Measurements from ENCODE around the gene ST7L.

Gene ST7L

GRCh38 chr1:112618114-112618720 is 724 bp downstream of the ST7L start:
- DNase-seq (ENCODE audit: low read depth, low spot score) = no peak

GRCh38 chr1:112614460-112615065 is 4.4 kb downstream of the ST7L start:
- no peak for TF ChIP-seq SUZ12 (IDR thresholded peaks at IDR 0.05; ENCODE audit: extremely low read depth, insufficient read depth, insufficient read length)
- TF ChIP-seq YY1 (IDR thresholded peaks at IDR 0.05; ENCODE audit: insufficient read depth, insufficient read length) = no peak
- no peak for TF ChIP-seq ZNF274 (IDR thresholded peaks at IDR 0.05; ENCODE audit: low read depth, low read length)
- no peak for DNase-seq (ENCODE audit: low read depth, low spot score)
- peaks cover 65% of the 10 kb centered on the region for H3K36me3 ChIP-seq (ENCODE audit: insufficient read depth, insufficient read length, low read length)
- no peaks in the 10 kb centered on the region for H3K27me3 ChIP-seq (ENCODE audit: insufficient read depth, insufficient read length)
- H3K9ac ChIP-seq (ENCODE audit: insufficient read length, low read depth) = no peak overlapping the region
- no peak overlapping the region for H3K4me3 ChIP-seq (ENCODE audit: insufficient read length, low read depth)
- no peaks in the 10 kb centered on the region for H3K4me1 ChIP-seq (ENCODE audit: insufficient read depth, insufficient read length)
- H3K9me3 ChIP-seq (ENCODE audit: insufficient read depth, low read length) = no peaks in the 10 kb centered on the region

More at GRCh38 chr1:112618114-112618720, 724 bp downstream of the ST7L start:
- no peak for TF ChIP-seq YY1 (IDR thresholded peaks at IDR 0.05; ENCODE audit: insufficient read depth, insufficient read length)
- Histone ChIP-seq H3K36me3 (ENCODE audit: insufficient read depth, insufficient read length, low read length) (peaks cover 44% of the 10 kb centered on the region), H3K4me3 (ENCODE audit: insufficient read length, low read depth) (peak overlapping the region; percentile 96), H3K27me3 (ENCODE audit: insufficient read depth, insufficient read length) (no peaks in the 10 kb centered on the region), H3K9me3 (ENCODE audit: insufficient read depth, low read length) (no peaks in the 10 kb centered on the region), H3K4me1 (ENCODE audit: insufficient read depth, insufficient read length) (no peaks in the 10 kb centered on the region), H3K9ac (ENCODE audit: insufficient read length, low read depth) (peak overlapping the region; percentile 99)

GRCh38 chr1:112605633-112606327 is 13.2 kb downstream of the ST7L start:
- Histone ChIP-seq H3K9me3 (ENCODE audit: insufficient read depth, low read length) (no peaks in the 10 kb centered on the region), H3K4me1 (ENCODE audit: insufficient read depth, insufficient read length) (no peaks in the 10 kb centered on the region), H3K27me3 (ENCODE audit: insufficient read depth, insufficient read length) (no peaks in the 10 kb centered on the region), H3K4me3 (ENCODE audit: insufficient read length, low read depth) (no peak overlapping the region), H3K9ac (ENCODE audit: insufficient read length, low read depth) (no peak overlapping the region), H3K36me3 (ENCODE audit: insufficient read depth, insufficient read length, low read length) (peaks cover 70% of the 10 kb centered on the region)
- TF ChIP-seq SUZ12 (IDR thresholded peaks at IDR 0.05; ENCODE audit: extremely low read depth, insufficient read depth, insufficient read length) (no peak), YY1 (IDR thresholded peaks at IDR 0.05; ENCODE audit: insufficient read depth, insufficient read length) (no peak), ZNF274 (IDR thresholded peaks at IDR 0.05; ENCODE audit: low read depth, low read length) (no peak)
- no peak for DNase-seq (ENCODE audit: low read depth, low spot score)

- Histone ChIP-seq H3K27me3 (ENCODE audit: insufficient read depth, insufficient read length) (no peaks in the 10 kb centered on the region), H3K4me1 (ENCODE audit: insufficient read depth, insufficient read length) (no peaks in the 10 kb centered on the region), H3K9me3 (ENCODE audit: insufficient read depth, low read length) (no peaks in the 10 kb centered on the region), H3K9ac (ENCODE audit: insufficient read length, low read depth) (no peak overlapping the region), H3K36me3 (ENCODE audit: insufficient read depth, insufficient read length, low read length) (peaks cover 57% of the 10 kb centered on the region), H3K4me3 (ENCODE audit: insufficient read length, low read depth) (no peak overlapping the region)
- DNase-seq (ENCODE audit: low read depth, low spot score) = no peak
- no peak for TF ChIP-seq YY1 (IDR thresholded peaks at IDR 0.05; ENCODE audit: insufficient read depth, insufficient read length)
Observed at GRCh38 chr1:112603541-112603940, 15.4 kb downstream of the ST7L start.

GRCh38 chr1:112603012-112603411 is 15.9 kb downstream of the ST7L start:
- no peaks in the 10 kb centered on the region for H3K9me3 ChIP-seq (ENCODE audit: insufficient read depth, low read length)
- DNase-seq (ENCODE audit: low read depth, low spot score) = no peak
- no peaks in the 10 kb centered on the region for H3K27me3 ChIP-seq (ENCODE audit: insufficient read depth, insufficient read length)
- no peak overlapping the region for H3K4me3 ChIP-seq (ENCODE audit: insufficient read length, low read depth)
- H3K4me1 ChIP-seq (ENCODE audit: insufficient read depth, insufficient read length) = no peaks in the 10 kb centered on the region
- TF ChIP-seq ZNF274 (IDR thresholded peaks at IDR 0.05; ENCODE audit: low read depth, low read length) (no peak), SUZ12 (IDR thresholded peaks at IDR 0.05; ENCODE audit: extremely low read depth, insufficient read depth, insufficient read length) (no peak), YY1 (IDR thresholded peaks at IDR 0.05; ENCODE audit: insufficient read depth, insufficient read length) (no peak)
- H3K9ac ChIP-seq (ENCODE audit: insufficient read length, low read depth) = no peak overlapping the region
- peaks cover 57% of the 10 kb centered on the region for H3K36me3 ChIP-seq (ENCODE audit: insufficient read depth, insufficient read length, low read length)

- no peak for DNase-seq (ENCODE audit: low read depth, low spot score)
- no peaks in the 10 kb centered on the region for H3K4me1 ChIP-seq (ENCODE audit: insufficient read depth, insufficient read length)
- no peak overlapping the region for H3K9ac ChIP-seq (ENCODE audit: insufficient read length, low read depth)
- H3K36me3 ChIP-seq (ENCODE audit: insufficient read depth, insufficient read length, low read length) = peaks cover 58% of the 10 kb centered on the region
- H3K4me3 ChIP-seq (ENCODE audit: insufficient read length, low read depth) = no peak overlapping the region
- no peak for TF ChIP-seq YY1 (IDR thresholded peaks at IDR 0.05; ENCODE audit: insufficient read depth, insufficient read length)
- TF ChIP-seq ZNF274 (IDR thresholded peaks at IDR 0.05; ENCODE audit: low read depth, low read length) = no peak
- no peaks in the 10 kb centered on the region for H3K27me3 ChIP-seq (ENCODE audit: insufficient read depth, insufficient read length)
- no peaks in the 10 kb centered on the region for H3K9me3 ChIP-seq (ENCODE audit: insufficient read depth, low read length)
Observed at GRCh38 chr1:112599477-112599876, 19.5 kb downstream of the ST7L start.

GRCh38 chr1:112594208-112594876 is 24.6 kb downstream of the ST7L start:
- Histone ChIP-seq H3K36me3 (ENCODE audit: insufficient read depth, insufficient read length, low read length) (peaks cover 46% of the 10 kb centered on the region), H3K9me3 (ENCODE audit: insufficient read depth, low read length) (no peaks in the 10 kb centered on the region), H3K9ac (ENCODE audit: insufficient read length, low read depth) (no peak overlapping the region), H3K4me1 (ENCODE audit: insufficient read depth, insufficient read length) (no peaks in the 10 kb centered on the region), H3K4me3 (ENCODE audit: insufficient read length, low read depth) (no peak overlapping the region), H3K27me3 (ENCODE audit: insufficient read depth, insufficient read length) (no peaks in the 10 kb centered on the region)
- TF ChIP-seq ZNF274 (IDR thresholded peaks at IDR 0.05; ENCODE audit: low read depth, low read length) = no peak
- no peak for TF ChIP-seq YY1 (IDR thresholded peaks at IDR 0.05; ENCODE audit: insufficient read depth, insufficient read length)
- no peak for TF ChIP-seq SUZ12 (IDR thresholded peaks at IDR 0.05; ENCODE audit: extremely low read depth, insufficient read depth, insufficient read length)
- no peak for DNase-seq (ENCODE audit: low read depth, low spot score)

Data from NT2/D1 (cell line).